GM12892 (cell line): ENCODE measurements around the gene PRPF4.
"Not testable (repeated sequence)": the region's sequence is repeated elsewhere in the genome, so short reads cannot be mapped to it uniquely, and the experiment has no call there.

Experiments
- POLR2A ChIP-seq: IDR thresholded peaks from 2 replicates; pipeline ENCODE4 v1.6.1; 2011; ENCODE audit warnings: low read depth, low read length, control low read depth
- TAF1 ChIP-seq: IDR thresholded peaks from 2 replicates; pipeline ENCODE4 v1.6.1; 2011; ENCODE audit warnings: low read depth, mild to moderate bottlenecking, control low read depth, low read length, borderline replicate concordance

GRCh38 chr9:113296247-113296646 is 20.8 kb downstream of the PRPF4 start:
- not testable (repeated sequence) for TF ChIP-seq TAF1, POLR2A
